H1 (cell line): ENCODE results near the gene SLC25A15. TPM values are rescaled to one million over a fixed set of nuclear protein-coding genes. Genes with fewer than 3 reads are reported as not detected.

Source experiments
- CHD7 ChIP-seq: fragments of 300-600 bp; sonication (generic); IDR thresholded peaks from 2 replicates; pipeline ENCODE4 v1.7.1; 2012; ENCODE audit warnings: low read length, moderate library complexity, mild to moderate bottlenecking, inconsistent platforms; ENCODE audit not compliant: insufficient replicate concordance
- JUN ChIP-seq: IDR thresholded peaks from 2 replicates; pipeline ENCODE4 v1.6.1; 2011; ENCODE audit warnings: low read depth, mild to moderate bottlenecking, improper control_type of control experiment, low read length
- polyA plus RNA-seq, 7 experiments: library from polyadenylated mRNA; depleted of rRNA in 3 of 7; stranded (reverse) in 5 of 7; unstranded in 2 of 7; fragments of >200 nt in 5 of 7; fragments of 200-250 nt in 2 of 7; gene quantifications; 1 replicate in 5 of 7; 2 replicates in 1 of 7; 4 replicates in 1 of 7; pipeline versions ENCODE4 v1.2.1 to v1.2.3, GENCODE V29; 2011 to 2013; ENCODE audit warnings: missing spikeins in 2 of 7, mixed read lengths in 2 of 7
- total RNA-seq: library from RNA; stranded (reverse); fragmentation: NEBNext Ultra II Directional; extraction: Animal tissue kit (Norgen Biotek cat#: 25700); gene quantifications from 2 replicates; pipeline ENCODE4 v1.2.1, GENCODE V29; 2021

The SLC25A15 gene
- total and polyA plus RNA-seq, 2 of the 8 experiments (the other 6 are each of a cell fraction or from before 2014, with no cell fraction given), result 12.4 to 23.4 TPM

- TF ChIP-seq CHD7 (no peak), JUN (no peak)
Observed at GRCh38 chr13:40755082-40755700, 34.2 kb upstream of the SLC25A15 start (continued).
